Heart left ventricle (tissue), 16 donors: ENCODE data around the gene ATG2A. TPM values are rescaled to one million over a fixed set of nuclear protein-coding genes. Genes with fewer than 3 reads are reported as not detected.

Experiments used
- ATAC-seq, 4 donors: fragments of 200-7000 bp; cut with Tn5 transposase; one replicate each; pipeline ENCODE4 v1.9.1; 2020 to 2022; ENCODE audit warnings: moderate library complexity in 4 of 4, mild to moderate bottlenecking in 3 of 4, moderate number of reproducible peaks in 1 of 4
- DNase-seq, 5 donors: peaks; one replicate each; pipeline ENCODE4 v3.0.0-alpha.2; 2020
- H3K27ac ChIP-seq, 12 donors: fragments of 200-600 bp; sonication (generic) in 4 of 12; one replicate each; pipeline versions ENCODE4 v1.5.0 to v1.8.0; 2016 to 2022; ENCODE audit warnings: mild to moderate bottlenecking in 2 of 12
- H3K27me3 ChIP-seq, 9 donors: fragments of 200-600 bp; sonication (generic) in 2 of 9; one replicate each; pipeline versions ENCODE4 v1.5.1 to v1.8.0; 2016 to 2022; ENCODE audit warnings: mild to moderate bottlenecking in 3 of 9
- H3K36me3 ChIP-seq, 9 donors: fragments of 200-600 bp; sonication (generic) in 2 of 9; one replicate each; pipeline versions ENCODE4 v1.5.0 to v1.8.0; 2018 to 2022; ENCODE audit warnings: mild to moderate bottlenecking in 2 of 9
- H3K4me1 ChIP-seq, 12 donors: fragments of 200-600 bp; sonication (generic) in 4 of 12; one replicate each; pipeline versions ENCODE4 v1.5.0 to v1.8.0; 2016 to 2022; ENCODE audit warnings: mild to moderate bottlenecking in 3 of 12
- H3K4me3 ChIP-seq, 12 donors: fragments of 200-600 bp; sonication (generic) in 4 of 12; one replicate each; pipeline versions ENCODE4 v1.5.0 to v1.8.0; 2017 to 2022; ENCODE audit warnings: mild to moderate bottlenecking in 9 of 12, moderate library complexity in 4 of 12
- H3K9me3 ChIP-seq, 12 donors: fragments of 200-600 bp; sonication (generic) in 4 of 12; one replicate each; pipeline versions ENCODE4 v1.5.0 to v1.8.0; 2016 to 2022; ENCODE audit warnings: mild to moderate bottlenecking in 1 of 12
- CTCF ChIP-seq, 12 donors: fragments of 200-600 bp; sonication (generic) in 4 of 12; IDR thresholded peaks; one replicate each; pipeline versions ENCODE4 v1.5.0 to v1.8.0; 2018 to 2022; ENCODE audit warnings: antibody characterized with exemption in 12 of 12, mild to moderate bottlenecking in 5 of 12
- POLR2A ChIP-seq, 2 donors: fragments of 450-650 bp; IDR thresholded peaks; one replicate each; pipeline ENCODE4 v1.6.1; 2017; ENCODE audit warnings: antibody characterized with exemption in 2 of 2, mild to moderate bottlenecking in 2 of 2, moderate library complexity in 2 of 2
- WGBS, 4 donors: extraction: QIAGEN DNeasy Blood & Tissue Kit in 2 of 4; methylation state at CpG; one replicate each; pipeline versions ENCODE4 v1.1.5 to v1.1.7; 2013 to 2018; 5-methylcytosine and 5-hydroxymethylcytosine counted together
- intact Hi-C, 10 donors: fragments of 100-400 bp; cut with DNase I; formaldehyde crosslinking; loops; one replicate each; pipeline versions ENCODE4 v1.11.1 to v1.14.2; 2022
- polyA plus RNA-seq, 2 donors: library from polyadenylated mRNA; stranded (reverse); fragments of 200-250 nt; gene quantifications; one replicate each; pipeline ENCODE4 v1.2.3, GENCODE V29; 2013
- total RNA-seq, 9 donors: library from RNA; depleted of rRNA in 2 of 9; stranded (reverse); fragments of >200 nt in 2 of 9; fragmentation: NEBNext Ultra II Directional in 3 of 9; extraction: Animal tissue kit (Norgen Biotek cat#: 25700) in 3 of 9; gene quantifications; one replicate each; pipeline versions ENCODE4 v1.1.0 to v1.2.4, GENCODE V29; 2016 to 2023
- donor health status: ischemic (EF 13 %, LVEDD 7.1; RV severe dilation, severe dysfunction).
- donor health status: healthy with polysubstance abuse.
- donor health status: DM: no; HTN: yes; CAD: no.
- donor health status: DM: no; HTN: no; CAD: no.
- donor health status: ischemic (EF 25% LVEDD 6.9; RV normal size, moderate dysfunction).
- donor health status: ischemic (EF 25% LVEDD 5.7; RV mildly dilated, moderate dysfunction).
- donor health status: healthy.
- donor health status: DM: yes; HTN: yes; CAD: no.
- donor health status: ischemic (EF 35%, LVEDD 5.7; RV mildly dilated, moderate dysfunction).
- donor health status: nonischemic (EF 11% LVEDD 7.7; RV severe dilation, severe dysfunction).
- donor health status: DM: yes; HTN: yes; CAD: no.
- donor health status: PGD.
- donor health status: ischemic (EF 29% LVEDD 5.4; RV normal size, mild dysfunction).
- donor health status: nonischemic (EF 23%, LVEDD 6.1; RV moderate dilation, normal function).

The ATG2A gene
- total and polyA plus RNA-seq, 11 donors = 11.4 to 38.5 (median 16.1) TPM

- no peak overlapping the region for H3K4me3 ChIP-seq
- intact Hi-C loops = loop anchor here in 6 of 10 donors (5.0 to 10.0 kb wide), 5 partner anchors 73 to 203 kb away; partner anchors contain the start of genes ARL2 (in 4 of the 6), BATF2 (in 1 of the 6), FAU (in 1 of the 6) and MRPL49 (in 1 of the 6)
- DNase-seq (no peak), ATAC-seq (no peak)
- no peaks in the 10 kb centered on the region for H3K27me3 ChIP-seq
- WGBS, 4 donors = 47 to 61% (median 53%) methylated on average over 2 to 3 of the region's 3 CpGs
- H3K9me3 ChIP-seq = no peaks in the 10 kb centered on the region
- no peak overlapping the region for H3K27ac ChIP-seq
- peaks cover 0 to 54% (median 31%) of the 10 kb centered on the region in 12 donors for H3K4me1 ChIP-seq
- TF ChIP-seq CTCF (IDR thresholded peaks at IDR 0.05) (no peak), POLR2A (IDR thresholded peaks at IDR 0.05) (no peak)
- H3K36me3 ChIP-seq = peaks cover 0 to 2% (median 0%) of the 10 kb centered on the region in 9 donors
Observed at GRCh38 chr11:64921384-64921783, 4.4 kb upstream of the ATG2A start.

- intact Hi-C loops = loop anchor here in 6 of 10 donors (5.0 to 10.0 kb wide), 5 partner anchors 75 to 205 kb away; partner anchors contain the start of genes ARL2 (in 4 of the 6), BATF2 (in 1 of the 6), FAU (in 1 of the 6) and MRPL49 (in 1 of the 6)
- no peak for ATAC-seq
Observed at GRCh38 chr11:64920124-64920523, 3.1 kb upstream of the ATG2A start.

DNA sequence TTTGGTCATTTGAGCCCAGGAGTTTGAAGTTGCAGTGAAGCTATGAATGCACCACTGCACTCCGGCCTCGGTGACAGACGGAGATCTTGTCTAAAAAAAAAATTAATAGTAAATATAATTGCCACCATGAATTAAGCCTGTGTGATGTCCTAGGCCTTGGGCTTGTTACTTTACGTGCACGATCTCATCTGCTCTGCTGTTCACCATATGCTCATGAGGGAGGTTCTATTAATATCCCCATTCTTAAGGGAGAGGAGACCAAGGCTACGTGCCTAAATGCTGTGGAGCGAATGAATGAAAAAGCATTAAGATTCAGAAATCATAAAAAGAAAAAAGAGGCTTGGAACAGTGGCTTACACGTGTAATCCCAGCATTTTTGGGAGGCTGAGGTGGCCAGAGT, 2.6 kb upstream of the ATG2A start:
- no peak for ATAC-seq
- no peaks in the 10 kb centered on the region for H3K27me3 ChIP-seq
- no peak for DNase-seq
- peaks cover 0 to 53% (median 31%) of the 10 kb centered on the region in 12 donors for H3K4me1 ChIP-seq
- H3K4me3 ChIP-seq = no peak overlapping the region
- H3K36me3 ChIP-seq = no peaks in the 10 kb centered on the region
- WGBS, 4 donors = 62 to 66% (median 66%) methylated on average over 8 of the region's 8 CpGs
- H3K9me3 ChIP-seq = no peaks in the 10 kb centered on the region
- TF ChIP-seq CTCF (IDR thresholded peaks at IDR 0.05) = no peak
- intact Hi-C loops = loop anchor here in 9 of 10 donors (5.0 to 10.0 kb wide), 8 partner anchors 75 to 205 kb away; partner anchors contain the start of genes ARL2 (in 6 of the 9), SNX15 (in 3 of the 9), BATF2 (in 2 of the 9) and FAU (in 1 of the 9)
- H3K27ac ChIP-seq = peak overlapping the region in 4 of 12 donors; percentile 2 to 54 (median 6)

More at GRCh38 chr11:64920124-64920523, 3.1 kb upstream of the ATG2A start:
- TF ChIP-seq CTCF (IDR thresholded peaks at IDR 0.05) (no peak), POLR2A (IDR thresholded peaks at IDR 0.05) (no peak)
- DNase-seq = no peak
- WGBS, 4 donors = 72 to 83% (median 76%) methylated on average over 2 of the region's 2 CpGs
- no peaks in the 10 kb centered on the region for H3K36me3 ChIP-seq
- H3K27me3 ChIP-seq = no peaks in the 10 kb centered on the region
- H3K4me1 ChIP-seq = peaks cover 0 to 54% (median 32%) of the 10 kb centered on the region in 12 donors
- H3K4me3 ChIP-seq = no peak overlapping the region
- no peaks in the 10 kb centered on the region for H3K9me3 ChIP-seq
- H3K27ac ChIP-seq = peak overlapping the region in 2 of 12 donors; percentile 2 to 54

GRCh38 chr11:64918017-64918416, 1.0 kb upstream of the ATG2A start:
- peak in 5 of 12 donors; percentile 20 to 34 (median 22) for TF ChIP-seq CTCF (IDR thresholded peaks at IDR 0.05)
- TF ChIP-seq POLR2A (IDR thresholded peaks at IDR 0.05) = no peak
- H3K36me3 ChIP-seq = peaks cover 0 to 15% (median 13%) of the 10 kb centered on the region in 9 donors
- DNase-seq (no peak), ATAC-seq (no peak)
- WGBS, 4 donors = 17 to 26% (median 22%) methylated on average over 4 of the region's 4 CpGs
- peaks cover 0 to 43% (median 26%) of the 10 kb centered on the region in 12 donors for H3K4me1 ChIP-seq
- peak overlapping the region; percentile 34 to 100 (median 90) for H3K4me3 ChIP-seq
- no peaks in the 10 kb centered on the region for H3K27me3 ChIP-seq
- intact Hi-C loops = loop anchor here in 6 of 10 donors (5.0 to 10.0 kb wide), 4 partner anchors 79 to 187 kb away; partner anchors contain the start of genes SNX15 (in 3 of the 6), ARL2 (in 2 of the 6) and BATF2 (in 1 of the 6)
- peak overlapping the region in 11 of 12 donors; percentile 75 to 90 (median 85) for H3K27ac ChIP-seq
- H3K9me3 ChIP-seq = no peaks in the 10 kb centered on the region
